Activated CD4-positive, alpha-beta T cell treated with anti-CD3 and anti-CD28 coated beads for 36 hours (primary cell): ENCODE results near the gene CPNE8. TPM values are rescaled to one million over a fixed set of nuclear protein-coding genes. Genes with fewer than 3 reads are reported as not detected.

Experiments
- ATAC-seq: fragments of 200-7000 bp; cut with Tn5 transposase; one replicate; pipeline ENCODE4 v1.10.0; 2021; ENCODE audit warnings: mild to moderate bottlenecking, moderate library complexity
- CTCF ChIA-PET: fragments of 350-600 bp; sonication (Branson Sonifier 250); formaldehyde crosslinking; loops from one replicate; lab custom pipeline; 2021; ENCODE audit warnings: antibody characterized with exemption; lab: Charles Lee
- POLR2A ChIA-PET: fragments of 350-600 bp; sonication (Branson Sonifier 250); formaldehyde crosslinking; loops from one replicate; lab custom pipeline; 2021; ENCODE audit warnings: antibody characterized with exemption, inconsistent platforms; lab: Charles Lee
- DNase-seq: peaks from one replicate; pipeline ENCODE4 v3.0.0-alpha.2; 2020
- H3K27ac Mint-ChIP-seq: one replicate; pipeline ENCODE4 v1.8.0; 2021; ENCODE audit warnings: mixed read lengths
- H3K27me3 Mint-ChIP-seq: one replicate; pipeline ENCODE4 v1.8.0; 2021; ENCODE audit warnings: mixed read lengths
- H3K36me3 Mint-ChIP-seq: one replicate; pipeline ENCODE4 v1.8.0; 2021; ENCODE audit warnings: low read depth, mixed read lengths
- H3K4me1 Mint-ChIP-seq: one replicate; pipeline ENCODE4 v1.8.0; 2021; ENCODE audit warnings: mixed read lengths
- H3K4me3 Mint-ChIP-seq: one replicate; pipeline ENCODE4 v1.8.0; 2021; ENCODE audit warnings: mild to moderate bottlenecking, moderate library complexity, mixed read lengths
- H3K9me3 Mint-ChIP-seq: one replicate; pipeline ENCODE4 v1.8.0; 2021; ENCODE audit warnings: low read depth, mixed read lengths
- intact Hi-C, 2 experiments: fragments of 100-400 bp; cut with DNase I in 1 of 2; cut with micrococcal nuclease in 1 of 2; formaldehyde crosslinking; loops; one replicate each; pipeline versions ENCODE4 v1.14.2 to v1.15.1; 2022 to 2024; cut with DNase I, micrococcal nuclease
- total RNA-seq, 2 experiments: library from RNA; stranded (reverse); gene quantifications; one replicate each; pipeline ENCODE4 v1.2.3, GENCODE V29; 2021

CPNE8 gene
- total RNA-seq: 1 to 10 TPM; 3.0 to 4.6 TPM

DNA sequence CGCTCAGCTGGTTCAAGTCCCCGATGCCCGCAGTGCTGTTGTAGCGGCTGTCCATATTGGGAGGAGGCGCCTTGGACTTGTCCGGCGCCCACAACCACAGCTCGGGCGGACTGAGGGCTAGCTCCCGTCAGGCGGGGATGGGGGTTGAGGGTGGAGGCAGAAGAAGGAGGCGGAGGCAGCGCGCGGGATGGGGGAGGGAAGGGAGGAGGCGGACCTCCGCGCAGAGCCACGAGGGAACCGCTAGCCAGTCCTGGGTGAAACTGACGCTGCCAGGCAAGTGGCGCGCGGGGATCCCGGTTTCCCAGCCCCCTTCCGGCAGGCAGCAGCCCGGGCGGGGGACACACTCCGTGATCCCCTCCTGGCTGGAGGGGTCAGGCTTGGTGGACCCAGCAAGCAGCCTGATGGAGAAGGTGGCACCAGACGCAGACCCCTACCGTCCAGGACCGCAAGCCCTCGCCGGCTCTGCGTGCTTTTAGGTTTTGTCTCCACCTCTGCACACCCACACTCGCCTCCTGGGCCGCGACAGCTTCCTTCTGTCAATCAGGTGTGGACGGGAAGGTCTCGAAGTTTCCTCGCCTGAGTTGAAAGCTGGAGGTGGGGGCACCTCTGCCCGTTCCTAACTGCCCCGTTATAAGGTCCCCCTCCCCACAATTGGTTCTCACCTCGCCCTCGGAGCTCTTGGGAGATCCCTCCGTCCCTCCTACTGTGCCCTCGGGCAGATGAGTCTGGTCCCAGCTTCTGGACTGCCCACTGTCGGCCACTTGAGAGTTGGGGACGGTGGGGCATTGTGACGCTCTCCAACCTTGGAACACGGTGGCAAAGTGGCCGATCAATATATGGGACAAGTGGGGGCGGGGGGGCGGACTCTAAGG, at the start of gene CPNE8:
Gene CPNE8 (minus strand): TSS at position 112 of the 872 bp plus-strand sequence. CDS start 57 bp downstream, at position 55.
- H3K4me1 Mint-ChIP-seq: peaks cover 30% of the 10 kb centered on the region
- ATAC-seq: peak; percentile 51
- DNase-seq: peak; percentile 74
- CTCF ChIA-PET: interaction anchor here (0.5 to 3.7 kb wide), 13 partner anchors 10 to 572 kb away, joined by 3 to 23 read pairs (median 4); no protein-coding TSS in a partner anchor
- peak within 1 kb of the TSS; percentile 93 for H3K27ac Mint-ChIP-seq
- H3K36me3 Mint-ChIP-seq: no peaks in the 10 kb centered on the region
- no peaks in the 10 kb centered on the region for H3K9me3 Mint-ChIP-seq
- H3K27me3 Mint-ChIP-seq: peaks cover 10% of the 10 kb centered on the region
- intact Hi-C loops: loop anchor here (1.0 to 10.0 kb wide), 9 partner anchors 128 to 1199 kb away; partner anchors contain the start of genes ALG10B (in 1 of the 2) and SLC2A13 (in 1 of the 2)
- peak within 1 kb of the TSS; percentile 84 for H3K4me3 Mint-ChIP-seq
- POLR2A ChIA-PET: interaction anchor here (0.6 to 1.5 kb wide), 2 partner anchors 134 to 188 kb away, joined by 3 to 4 read pairs; no protein-coding TSS in a partner anchor

DNA sequence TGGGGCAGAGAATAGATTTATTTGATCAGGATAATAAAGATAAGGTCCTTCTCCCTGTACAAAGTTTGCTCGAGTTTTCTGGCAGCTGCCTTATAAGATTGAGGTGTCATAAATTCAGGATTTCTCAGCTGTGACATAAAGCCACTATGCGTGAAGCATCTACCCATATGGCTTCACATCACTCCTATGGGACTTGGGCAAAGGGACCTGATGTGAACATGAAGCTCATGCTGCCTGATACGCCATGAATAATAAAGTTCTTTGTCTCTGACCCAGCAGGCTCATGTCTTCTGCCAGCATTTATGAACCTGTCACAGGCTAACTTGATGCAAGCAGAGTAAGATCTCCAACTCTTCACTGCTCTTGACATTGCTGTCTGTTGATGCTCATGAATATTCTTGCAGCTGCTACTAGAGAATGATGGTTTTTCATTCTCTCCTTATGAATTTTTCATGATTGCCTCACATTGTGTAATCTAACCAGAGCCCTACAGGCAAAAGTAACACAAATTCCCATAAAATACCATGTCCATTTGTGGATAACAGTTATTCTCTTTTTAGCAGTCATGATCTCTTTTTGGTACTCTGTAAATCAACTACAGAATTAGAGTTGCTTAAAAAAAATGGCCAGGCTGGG, 49.0 kb upstream of the CPNE8 start:
- CTCF ChIA-PET: interaction anchor here (0.7 kb wide), 1 partner anchor 17 kb away, joined by 5 read pairs; no protein-coding TSS in a partner anchor
- DNase-seq (no peak), ATAC-seq (no peak)
- Mint-ChIP-seq H3K4me1 (no peaks in the 10 kb centered on the region), H3K9me3 (peaks cover 3% of the 10 kb centered on the region), H3K4me3 (no peak overlapping the region), H3K27me3 (no peaks in the 10 kb centered on the region), H3K36me3 (no peaks in the 10 kb centered on the region), H3K27ac (no peak overlapping the region)
- intact Hi-C loops: no loop called here
- POLR2A ChIA-PET: no interaction called here

DNA sequence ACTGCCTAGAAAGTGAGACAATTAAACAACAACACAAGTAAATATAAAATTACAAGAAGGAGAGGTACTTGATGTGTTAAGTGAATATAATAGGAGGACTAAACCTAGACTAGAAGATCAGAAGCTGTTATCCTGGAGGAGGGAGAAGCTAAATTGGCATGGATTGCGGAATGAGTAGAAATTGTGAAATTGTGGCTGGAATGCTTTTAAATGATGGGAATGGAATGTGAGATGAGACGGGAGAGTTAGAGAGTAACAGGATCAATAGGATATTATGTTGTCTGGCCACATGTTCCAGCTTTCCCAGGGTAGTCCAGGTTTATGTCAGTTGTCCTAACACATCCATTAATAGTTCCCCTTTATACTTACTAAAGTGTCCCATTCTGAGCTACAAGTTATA, 44.0 kb upstream of the CPNE8 start:
- H3K27me3 Mint-ChIP-seq: no peaks in the 10 kb centered on the region
- ChIA-PET POLR2A (no interaction called here), CTCF (interaction anchor here (0.7 kb wide), 1 partner anchor 407 kb away, joined by 4 read pairs; no protein-coding TSS in a partner anchor)
- DNase-seq (no peak), ATAC-seq (no peak)
- no peaks in the 10 kb centered on the region for H3K4me1 Mint-ChIP-seq
- H3K4me3 Mint-ChIP-seq: no peak overlapping the region
- no peak overlapping the region for H3K27ac Mint-ChIP-seq
- no peaks in the 10 kb centered on the region for H3K36me3 Mint-ChIP-seq
- peaks cover 3% of the 10 kb centered on the region for H3K9me3 Mint-ChIP-seq
- intact Hi-C loops: no loop called here

DNA sequence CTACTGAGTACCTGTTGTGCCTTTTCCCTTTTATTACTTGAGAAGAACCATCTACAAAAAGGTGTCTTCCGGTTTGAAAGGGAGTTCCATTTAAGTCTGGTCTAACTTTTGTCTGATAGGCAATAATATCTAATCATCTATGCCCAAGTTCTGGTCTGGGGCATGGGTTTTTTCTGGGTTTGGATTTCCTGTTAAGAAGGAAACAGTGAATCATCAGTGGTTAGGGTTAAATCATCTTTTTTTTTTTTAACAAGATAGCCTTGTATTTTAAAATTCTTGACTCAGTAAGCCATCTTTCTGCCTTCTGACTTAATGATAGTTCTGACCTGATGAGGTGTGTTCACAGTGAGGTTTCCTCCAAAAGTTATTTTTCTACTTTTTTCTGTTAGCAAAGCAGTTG, 29.3 kb upstream of the CPNE8 start:
- no peak overlapping the region for H3K4me3 Mint-ChIP-seq
- peaks cover 2% of the 10 kb centered on the region for H3K9me3 Mint-ChIP-seq
- H3K27me3 Mint-ChIP-seq: no peaks in the 10 kb centered on the region
- intact Hi-C loops: no loop called here
- no peak for DNase-seq
- H3K27ac Mint-ChIP-seq: no peak overlapping the region
- ChIA-PET CTCF (no interaction called here), POLR2A (no interaction called here)
- no peak for ATAC-seq
- peaks cover 3% of the 10 kb centered on the region for H3K4me1 Mint-ChIP-seq
- H3K36me3 Mint-ChIP-seq: no peaks in the 10 kb centered on the region

DNA sequence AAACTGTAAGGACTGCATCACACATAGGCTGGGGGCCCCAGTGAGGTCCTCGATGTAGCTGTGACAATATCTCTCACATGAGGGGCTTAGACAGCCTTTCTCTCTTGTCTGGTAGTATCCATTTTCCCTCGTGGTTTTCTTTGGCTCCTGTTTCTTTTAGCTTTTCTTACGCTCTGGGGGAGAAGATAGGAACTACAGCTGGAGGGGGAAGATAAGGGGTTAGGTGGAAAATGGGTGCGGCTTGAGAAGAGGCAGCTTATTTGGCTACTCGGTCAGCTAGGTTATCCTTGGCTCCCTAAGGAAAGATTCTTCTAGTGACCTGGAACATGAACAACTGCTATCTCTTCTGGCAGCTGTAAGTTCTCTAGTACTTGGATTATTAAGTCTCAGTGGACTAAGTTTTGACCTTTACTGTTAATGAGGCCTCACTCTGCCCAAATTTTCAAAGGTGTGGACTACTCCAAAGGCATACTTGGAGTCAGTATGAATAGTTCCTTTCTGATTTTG, 28.7 kb upstream of the CPNE8 start:
- Mint-ChIP-seq H3K4me3 (no peak overlapping the region), H3K27me3 (no peaks in the 10 kb centered on the region), H3K36me3 (no peaks in the 10 kb centered on the region), H3K9me3 (peaks cover 2% of the 10 kb centered on the region), H3K27ac (no peak overlapping the region), H3K4me1 (peaks cover 3% of the 10 kb centered on the region)
- ATAC-seq: no peak
- POLR2A ChIA-PET: no interaction called here
- intact Hi-C loops: no loop called here
- CTCF ChIA-PET: no interaction called here
- DNase-seq: no peak

DNA sequence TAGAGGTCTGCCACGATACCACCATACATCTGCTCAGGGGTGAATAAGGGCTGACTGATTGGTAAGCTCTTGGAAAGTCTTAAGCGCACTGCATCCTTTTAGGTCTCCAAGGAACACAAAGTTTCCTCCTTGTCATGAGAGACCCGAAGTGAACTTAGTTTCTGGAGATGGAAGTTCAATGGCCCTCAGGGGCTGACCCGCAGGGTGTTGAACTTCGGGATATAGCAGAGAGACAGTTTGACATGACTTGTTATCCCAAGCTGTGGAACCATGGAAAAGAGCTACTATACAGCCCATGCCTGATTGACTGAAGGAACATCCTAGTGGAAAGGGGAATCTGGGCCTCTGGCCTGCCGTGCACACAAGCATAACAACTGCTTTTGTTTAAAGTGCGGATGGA, 26.9 kb upstream of the CPNE8 start:
- peaks cover 3% of the 10 kb centered on the region for H3K4me1 Mint-ChIP-seq
- intact Hi-C loops: no loop called here
- ChIA-PET CTCF (no interaction called here), POLR2A (no interaction called here)
- peaks cover 1% of the 10 kb centered on the region for H3K27me3 Mint-ChIP-seq
- DNase-seq (no peak), ATAC-seq (no peak)
- H3K36me3 Mint-ChIP-seq: no peaks in the 10 kb centered on the region
- H3K27ac Mint-ChIP-seq: no peak overlapping the region
- no peak overlapping the region for H3K4me3 Mint-ChIP-seq
- peaks cover 2% of the 10 kb centered on the region for H3K9me3 Mint-ChIP-seq

DNA sequence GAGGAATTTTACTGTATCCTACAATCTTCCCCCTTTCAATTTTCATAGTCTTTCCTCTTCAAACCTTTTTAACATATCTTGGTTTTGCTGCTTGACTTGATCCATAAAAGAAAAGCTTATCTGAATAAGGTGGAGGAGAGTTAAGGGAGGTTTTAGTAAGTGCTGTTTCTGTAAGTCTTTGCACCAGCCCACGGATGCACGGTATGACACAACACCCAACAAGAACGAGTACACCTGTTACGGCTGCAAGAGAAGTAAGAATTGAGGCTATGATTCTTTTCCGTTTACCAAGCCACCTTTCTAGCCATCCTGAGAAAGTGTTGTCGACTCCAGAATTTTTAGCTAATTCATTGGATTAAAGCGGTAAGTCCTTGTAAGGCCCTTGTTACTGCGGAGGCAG, 26.1 kb upstream of the CPNE8 start:
- POLR2A ChIA-PET: no interaction called here
- CTCF ChIA-PET: no interaction called here
- Mint-ChIP-seq H3K4me1 (peaks cover 3% of the 10 kb centered on the region), H3K36me3 (no peaks in the 10 kb centered on the region), H3K9me3 (peaks cover 2% of the 10 kb centered on the region), H3K4me3 (no peak overlapping the region), H3K27me3 (peaks cover 1% of the 10 kb centered on the region), H3K27ac (no peak overlapping the region)
- no peak for ATAC-seq
- intact Hi-C loops: no loop called here
- peak; percentile 17 for DNase-seq

DNA sequence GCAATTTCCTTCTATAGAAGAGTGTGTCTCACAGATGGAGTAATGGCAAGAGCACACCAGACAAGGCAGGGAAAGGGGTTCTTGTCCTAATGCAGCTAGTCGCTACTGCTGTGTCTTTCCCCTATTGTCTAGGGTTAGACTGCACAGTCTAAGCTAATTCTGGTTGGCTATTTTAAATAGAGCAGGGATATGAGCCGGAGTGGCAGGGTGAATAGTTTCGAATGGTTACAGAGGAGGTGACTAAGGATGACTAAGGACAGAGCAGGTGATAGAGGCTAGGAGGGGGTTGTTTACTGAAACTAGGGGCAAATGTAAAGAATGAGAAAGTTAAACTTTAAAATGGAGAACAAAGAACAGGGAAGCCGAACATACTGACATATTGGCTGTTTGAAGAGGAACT, 25.6 kb upstream of the CPNE8 start:
- H3K4me3 Mint-ChIP-seq: no peak overlapping the region
- H3K36me3 Mint-ChIP-seq: no peaks in the 10 kb centered on the region
- CTCF ChIA-PET: no interaction called here
- DNase-seq (no peak), ATAC-seq (no peak)
- H3K9me3 Mint-ChIP-seq: peaks cover 2% of the 10 kb centered on the region
- peaks cover 1% of the 10 kb centered on the region for H3K27me3 Mint-ChIP-seq
- intact Hi-C loops: no loop called here
- no peak overlapping the region for H3K27ac Mint-ChIP-seq
- H3K4me1 Mint-ChIP-seq: peaks cover 3% of the 10 kb centered on the region
- POLR2A ChIA-PET: no interaction called here

DNA sequence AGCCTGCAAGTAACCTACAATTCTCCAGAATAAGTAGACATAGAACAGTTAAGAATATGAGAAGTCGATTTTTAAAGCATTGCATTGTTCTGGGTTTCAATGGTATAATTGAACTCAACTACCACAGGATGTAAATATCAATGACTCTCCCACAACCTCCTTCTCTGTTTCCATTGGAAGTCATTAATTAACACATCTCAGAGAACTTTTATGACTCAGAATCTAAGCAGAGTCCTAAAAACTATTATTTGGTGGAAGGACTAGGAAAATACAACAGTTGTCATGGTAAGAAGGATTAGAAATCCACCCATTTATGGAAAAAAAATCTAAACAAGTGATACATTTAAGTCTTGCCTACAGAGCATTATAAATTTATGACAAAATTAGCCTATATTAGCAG, 21.1 kb upstream of the CPNE8 start:
- POLR2A ChIA-PET: no interaction called here
- Mint-ChIP-seq H3K4me1 (no peaks in the 10 kb centered on the region), H3K4me3 (no peak overlapping the region), H3K27me3 (peaks cover 4% of the 10 kb centered on the region), H3K36me3 (no peaks in the 10 kb centered on the region), H3K9me3 (no peaks in the 10 kb centered on the region), H3K27ac (no peak overlapping the region)
- DNase-seq (no peak), ATAC-seq (no peak)
- intact Hi-C loops: no loop called here
- CTCF ChIA-PET: no interaction called here

DNA sequence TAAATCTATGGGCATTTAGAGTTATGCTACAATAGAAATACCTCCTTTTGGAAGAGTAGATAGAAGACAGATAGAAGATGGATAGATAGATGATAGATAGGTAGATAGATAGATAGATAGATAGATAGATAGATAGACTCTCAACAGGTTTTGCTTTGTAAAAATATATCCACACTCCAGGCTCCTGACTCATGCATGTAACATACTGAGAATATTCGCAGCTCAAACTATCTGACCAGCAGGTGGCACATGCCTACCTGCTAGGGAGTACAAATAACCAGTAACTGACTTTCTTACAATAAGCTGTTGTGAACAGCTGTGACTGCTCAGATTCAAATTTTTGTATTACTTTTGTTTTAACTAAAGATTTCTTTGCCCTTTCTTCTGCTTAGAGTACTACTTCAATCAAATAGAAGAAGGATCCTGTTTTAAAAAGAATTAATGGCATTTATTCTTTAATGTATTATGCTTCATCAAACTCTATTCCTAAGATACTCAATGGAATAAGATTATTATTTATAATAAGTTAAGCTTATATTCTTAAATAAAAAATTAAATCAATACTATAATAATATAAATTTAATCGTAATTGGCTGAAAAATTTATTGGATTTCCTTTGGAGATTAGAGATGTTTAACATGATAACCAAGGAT, 15.8 kb upstream of the CPNE8 start:
- Mint-ChIP-seq H3K4me3 (no peak overlapping the region), H3K27me3 (peaks cover 6% of the 10 kb centered on the region), H3K27ac (no peak overlapping the region), H3K4me1 (no peaks in the 10 kb centered on the region), H3K36me3 (no peaks in the 10 kb centered on the region), H3K9me3 (no peaks in the 10 kb centered on the region)
- DNase-seq (peak; percentile 61), ATAC-seq (peak; percentile 51)
- ChIA-PET POLR2A (no interaction called here), CTCF (interaction anchor here (0.8 to 1.5 kb wide), 6 partner anchors 10 to 352 kb away, joined by 3 to 23 read pairs (median 6); no protein-coding TSS in a partner anchor)
- intact Hi-C loops: loop anchor here (1.0 to 5.0 kb wide), 4 partner anchors 34 to 351 kb away; no protein-coding TSS in a partner anchor

DNA sequence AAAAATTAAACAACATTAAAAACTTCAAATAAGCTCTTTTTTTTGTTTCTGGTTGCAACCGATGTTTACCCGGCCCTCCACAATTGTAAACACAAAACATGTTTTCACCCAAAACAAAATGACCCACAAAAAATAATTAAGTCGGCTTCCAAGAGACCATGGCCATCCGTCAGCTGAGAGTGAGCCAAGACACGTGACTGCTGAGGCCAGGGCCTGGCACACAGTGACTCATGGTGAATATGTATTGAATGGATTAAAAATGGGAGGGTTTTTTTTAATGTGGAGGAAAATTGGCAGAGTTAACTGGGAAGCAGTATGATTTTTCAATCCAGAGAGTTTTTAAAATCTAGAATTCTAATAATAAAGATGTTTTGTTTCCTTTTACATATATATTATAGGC, 13.8 kb upstream of the CPNE8 start:
- intact Hi-C loops: no loop called here
- ChIA-PET POLR2A (no interaction called here), CTCF (interaction anchor here (0.6 kb wide), 1 partner anchor 700 kb away, joined by 3 read pairs; no protein-coding TSS in a partner anchor)
- Mint-ChIP-seq H3K9me3 (no peaks in the 10 kb centered on the region), H3K27me3 (peaks cover 6% of the 10 kb centered on the region), H3K4me3 (no peak overlapping the region), H3K36me3 (no peaks in the 10 kb centered on the region), H3K27ac (no peak overlapping the region), H3K4me1 (no peaks in the 10 kb centered on the region)
- ATAC-seq (no peak), DNase-seq (no peak)
